Keratinocyte (primary cell): ENCODE results near the gene ACCS. TPM values are rescaled to one million over a fixed set of nuclear protein-coding genes. Genes with fewer than 3 reads are reported as not detected.

Experiments used
- DNase-seq: peaks from one replicate; pipeline ENCODE4 v3.0.0-alpha.2; 2011; ENCODE audit warnings: low read depth, missing footprints, low spot score
- FAIRE-seq: peaks from 2 replicates; lab custom pipeline; 2011; peaks lifted over from hg19 to GRCh38; lab: Jason Lieb, UNC
- H2AFZ ChIP-seq: 2 replicates; pipeline ENCODE4 v1.6.0; 2012; ENCODE audit warnings: low read length, control low read depth, inconsistent platforms; ENCODE audit not compliant: control insufficient read depth
- H3K27ac ChIP-seq: 2 replicates; pipeline ENCODE4 v1.5.1; 2011; ENCODE audit warnings: low read length; ENCODE audit not compliant: control insufficient read depth, insufficient read depth
- H3K27me3 ChIP-seq: 3 replicates; pipeline ENCODE4 v1.6.0; 2011; ENCODE audit warnings: low read length; ENCODE audit not compliant: control insufficient read depth, insufficient read depth; ENCODE audit errors: extremely low read depth
- H3K36me3 ChIP-seq, 2 experiments: 2 replicates in 1 of 2; 3 replicates in 1 of 2; pipeline ENCODE4 v1.5.1; 2011; ENCODE audit warnings: low read length in 2 of 2, mild to moderate bottlenecking in 1 of 2; ENCODE audit not compliant: control insufficient read depth in 2 of 2, insufficient read depth in 2 of 2; ENCODE audit errors: extremely low read depth in 1 of 2
- H3K4me1 ChIP-seq: 3 replicates; pipeline ENCODE4 v1.5.1; 2011; ENCODE audit warnings: low read length; ENCODE audit not compliant: control insufficient read depth, insufficient read depth; ENCODE audit errors: extremely low read depth
- H3K4me2 ChIP-seq: 3 replicates; pipeline ENCODE4 v1.6.0; 2011; ENCODE audit warnings: low read depth, low read length; ENCODE audit not compliant: control insufficient read depth, insufficient read depth; ENCODE audit errors: extremely low read depth
- H3K4me3 ChIP-seq, 3 experiments: fragments of 200-600 bp in 1 of 3; sonication (generic) in 1 of 3; 2 replicates in 2 of 3; 3 replicates in 1 of 3; pipeline ENCODE4 v1.5.1; 2011 to 2016; ENCODE audit warnings: low read length in 3 of 3, mild to moderate bottlenecking in 3 of 3, control low read depth in 2 of 3, inconsistent platforms in 1 of 3, low read depth in 1 of 3, mixed read lengths in 1 of 3, mixed run types in 1 of 3, moderate library complexity in 1 of 3; ENCODE audit not compliant: control insufficient read depth in 2 of 3, insufficient read depth in 2 of 3; ENCODE audit errors: extremely low read depth in 1 of 3
- H3K79me2 ChIP-seq: 2 replicates; pipeline ENCODE4 v1.6.0; 2012; ENCODE audit warnings: low read length; ENCODE audit not compliant: control insufficient read depth, insufficient read depth
- H3K9ac ChIP-seq: 3 replicates; pipeline ENCODE4 v1.6.0; 2011; ENCODE audit warnings: low read length; ENCODE audit not compliant: control insufficient read depth, insufficient read depth; ENCODE audit errors: extremely low read depth
- H3K9me1 ChIP-seq: 3 replicates; pipeline ENCODE4 v1.6.0; 2011; ENCODE audit warnings: low read length; ENCODE audit not compliant: control insufficient read depth, insufficient read depth; ENCODE audit errors: extremely low read depth
- H3K9me3 ChIP-seq: 2 replicates; pipeline ENCODE4 v1.5.1; 2012; ENCODE audit warnings: low read depth, low read length; ENCODE audit not compliant: control insufficient read depth
- H4K20me1 ChIP-seq: 3 replicates; pipeline ENCODE4 v1.6.0; 2011; ENCODE audit warnings: low read length; ENCODE audit not compliant: control insufficient read depth, insufficient read depth; ENCODE audit errors: extremely low read depth
- CTCF ChIP-seq, 3 experiments: IDR thresholded peaks in 1 of 3; conservative IDR thresholded peaks in 1 of 3; optimal IDR thresholded peaks in 1 of 3; 2 replicates in 2 of 3; 3 replicates in 1 of 3; pipeline versions ENCODE3 to v1.5.1; 2011; ENCODE audit warnings: low read length in 3 of 3, mild to moderate bottlenecking in 3 of 3, moderate library complexity in 2 of 3, control low read depth in 1 of 3, inconsistent platforms in 1 of 3; ENCODE audit not compliant: insufficient read depth in 2 of 3; ENCODE audit errors: extremely low read depth in 1 of 3
- EZH2 ChIP-seq: IDR thresholded peaks from one replicate; pipeline ENCODE4 v1.6.1; 2012; ENCODE audit warnings: inconsistent platforms, mild to moderate bottlenecking, low read length, moderate library complexity
- dilution Hi-C: fragments of 300-500 bp; cut with MboI; formaldehyde crosslinking; loops from one replicate; pipeline ENCODE4 v1.7.0; 2020; ENCODE audit warnings: low sequenced_read_pairs; ENCODE audit not compliant: extremely low pct_ligation_motif_present
- polyA plus RNA-seq, 5 experiments: library from polyadenylated mRNA; depleted of rRNA in 3 of 5; stranded (reverse) in 3 of 5; stranded (forward) in 1 of 5; unstranded in 1 of 5; fragments of >200 nt; gene quantifications; 1 replicate in 1 of 5; 2 replicates in 3 of 5; 3 replicates in 1 of 5; pipeline versions ENCODE4 v1.2.1 to v1.2.3, GENCODE V29; 2011 to 2012; ENCODE audit warnings: missing spikeins in 2 of 5, low read depth in 1 of 5, low replicate concordance in 1 of 5

ACCS gene
- polyA plus RNA-seq, 1 donor (not counting 4 experiments of a cell fraction or from before 2014, with no cell fraction given), result 4.1 TPM

GRCh38 chr11:44018829-44019228 is 47.2 kb upstream of the ACCS start:
- Histone ChIP-seq H4K20me1 (no peaks in the 10 kb centered on the region), H3K79me2 (no peaks in the 10 kb centered on the region), H2AFZ (no peak overlapping the region), H3K27me3 (peaks cover 3% of the 10 kb centered on the region), H3K36me3 (no peaks in the 10 kb centered on the region), H3K4me3 (no peak overlapping the region), H3K9ac (no peak overlapping the region), H3K9me3 (no peaks in the 10 kb centered on the region), H3K27ac (no peak overlapping the region), H3K4me1 (no peaks in the 10 kb centered on the region), H3K9me1 (no peaks in the 10 kb centered on the region), H3K4me2 (no peak overlapping the region)
- no peak for DNase-seq
- dilution Hi-C loops, result no loop called here
- FAIRE-seq, result no peak
- TF ChIP-seq CTCF (optimal IDR thresholded peaks at IDR 0.05 in 1 of 3, IDR thresholded peaks at IDR 0.05 in 1 of 3, conservative IDR thresholded peaks at IDR 0.05 in 1 of 3; ENCODE audit: extremely low read depth in 1 of 3, insufficient read depth in 2 of 3, low read length in 3 of 3) (no peak), EZH2 (no peak)

GRCh38 chr11:44024977-44025376 is 41.1 kb upstream of the ACCS start:
- Histone ChIP-seq H3K9me1 (no peaks in the 10 kb centered on the region), H3K4me1 (no peaks in the 10 kb centered on the region), H3K4me2 (no peak overlapping the region), H3K9me3 (no peaks in the 10 kb centered on the region), H3K9ac (no peak overlapping the region), H3K79me2 (no peaks in the 10 kb centered on the region), H3K27me3 (no peaks in the 10 kb centered on the region), H3K27ac (no peak overlapping the region), H2AFZ (no peak overlapping the region), H4K20me1 (no peaks in the 10 kb centered on the region), H3K4me3 (no peak overlapping the region), H3K36me3 (no peaks in the 10 kb centered on the region)
- no peak for DNase-seq
- no peak for FAIRE-seq
- dilution Hi-C loops, result no loop called here
- TF ChIP-seq CTCF (optimal IDR thresholded peaks at IDR 0.05 in 1 of 3, IDR thresholded peaks at IDR 0.05 in 1 of 3, conservative IDR thresholded peaks at IDR 0.05 in 1 of 3; ENCODE audit: extremely low read depth in 1 of 3, insufficient read depth in 2 of 3, low read length in 3 of 3), result no peak
- TF ChIP-seq EZH2, result no peak
